HG03432 (cell line): Measurements from ENCODE around the gene HSPB1.
"Not testable (repeated sequence)": the region's sequence is repeated elsewhere in the genome, so short reads cannot be mapped to it uniquely, and the experiment has no call there.

Experiments
- ATAC-seq: cut with Tn5 transposase; IDR thresholded peaks from one replicate; pipeline ENCODE4 v1.9.1; 2021; ENCODE audit warnings: mild to moderate bottlenecking, moderate library complexity; ENCODE audit not compliant: unreplicated experiment

The HSPB1 gene

DNA sequence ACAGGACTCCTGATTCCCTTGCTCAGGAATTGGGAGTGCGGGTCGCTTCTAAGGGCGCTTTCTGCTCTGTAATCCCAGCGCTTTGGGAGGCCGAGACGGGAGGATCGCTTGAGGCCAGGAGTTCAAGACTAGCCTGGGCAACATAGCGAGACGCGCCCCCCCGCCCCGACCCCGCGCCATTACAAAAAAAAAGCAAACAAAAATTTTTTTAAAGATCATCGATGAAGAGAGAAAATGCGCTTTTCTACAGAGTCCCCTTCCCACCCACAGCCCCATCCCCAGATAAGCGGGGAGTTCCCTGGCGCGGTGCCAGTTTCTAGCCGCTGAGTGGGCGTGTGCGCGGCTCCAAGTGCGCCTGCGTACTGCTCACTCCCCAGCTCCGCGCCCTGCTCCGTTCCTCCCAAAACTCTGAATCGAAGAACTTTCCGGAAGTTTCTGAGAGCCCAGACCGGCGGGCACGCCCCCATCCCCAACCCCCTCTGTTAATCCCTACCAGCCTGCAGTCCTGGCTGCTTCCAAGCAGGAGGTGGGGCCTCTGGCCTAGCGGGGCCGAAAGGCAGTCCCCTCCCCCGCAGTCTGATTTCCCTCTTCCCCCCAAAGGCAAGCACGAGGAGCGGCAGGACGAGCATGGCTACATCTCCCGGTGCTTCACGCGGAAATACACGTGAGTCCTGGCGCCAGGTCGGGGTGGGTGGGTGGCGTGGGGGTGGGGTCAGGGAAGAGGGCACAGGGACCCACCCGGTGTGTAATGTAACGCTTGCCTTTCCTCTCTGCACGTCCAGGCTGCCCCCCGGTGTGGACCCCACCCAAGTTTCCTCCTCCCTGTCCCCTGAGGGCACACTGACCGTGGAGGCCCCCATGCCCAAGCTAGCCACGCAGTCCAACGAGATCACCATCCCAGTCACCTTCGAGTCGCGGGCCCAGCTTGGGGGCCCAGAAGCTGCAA, 1.0 kb downstream of the HSPB1 start:
- ATAC-seq = peak; percentile 45

DNA sequence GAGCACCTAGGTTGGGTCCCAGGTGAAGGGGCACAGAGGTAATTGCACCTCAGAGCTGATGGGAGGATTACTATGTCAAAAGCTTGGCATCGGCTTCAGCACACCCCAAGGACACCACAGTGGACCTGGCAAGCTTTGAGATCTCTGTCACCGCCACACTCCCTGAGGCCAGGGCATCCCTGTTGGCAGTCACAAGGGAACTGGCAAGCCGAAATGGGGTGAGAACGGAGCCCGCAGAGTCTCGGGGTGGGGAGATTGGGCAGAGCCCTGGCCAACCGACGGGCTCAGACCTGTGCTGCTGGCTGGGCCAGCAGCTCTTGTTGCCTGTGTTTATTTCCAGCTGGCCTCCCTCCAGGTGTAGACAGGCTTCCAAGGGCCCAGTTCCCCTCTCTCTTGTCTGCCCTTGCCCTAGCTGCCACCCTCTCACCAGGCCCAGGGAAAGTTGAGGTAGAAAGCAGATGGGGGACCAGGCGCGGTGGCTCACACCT, 2.5 kb downstream of the HSPB1 start:
- no peak for ATAC-seq

- not testable (repeated sequence) for ATAC-seq
Observed at GRCh38 chr7:76308874-76309273, 6.4 kb downstream of the HSPB1 start.

DNA sequence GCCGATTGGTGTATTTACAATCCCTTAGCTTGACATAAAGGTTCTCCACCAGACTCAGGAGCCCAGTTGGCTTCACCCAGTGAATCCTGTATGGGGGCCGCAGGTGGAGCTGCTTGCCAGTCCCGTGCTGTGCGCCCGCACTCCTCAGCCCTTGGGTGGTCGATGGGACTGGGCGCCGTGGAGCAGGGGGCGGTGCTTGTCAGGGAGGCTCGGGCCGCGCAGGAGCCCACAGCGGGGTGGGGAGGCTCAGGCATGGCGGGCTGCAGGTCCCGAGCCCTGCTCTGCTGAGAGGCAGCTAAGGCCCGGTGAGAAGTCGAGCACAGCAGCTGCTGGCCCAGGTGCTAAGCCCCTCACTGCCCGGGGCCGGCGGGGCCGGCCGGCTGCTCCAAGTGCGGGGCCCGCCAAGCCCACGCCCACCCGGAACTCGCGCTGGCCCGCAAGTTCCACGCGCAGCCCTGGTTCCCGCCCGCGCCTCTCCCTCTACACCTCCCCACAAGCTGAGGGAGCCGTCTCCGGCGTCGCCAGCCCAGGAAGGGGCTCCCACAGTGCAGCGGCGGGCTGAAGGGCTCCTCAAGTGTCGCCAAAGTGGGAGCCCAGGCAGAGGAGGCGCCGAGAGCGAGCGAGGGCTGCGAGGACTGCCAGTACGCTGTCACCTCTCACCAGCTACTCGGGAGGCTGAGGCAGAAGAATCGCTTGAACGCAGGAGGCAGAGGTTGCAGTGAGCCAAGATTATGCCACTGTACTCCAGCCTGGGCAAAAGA, 7.0 kb downstream of the HSPB1 start:
- not testable (repeated sequence) for ATAC-seq

- ATAC-seq = no peak
Observed at GRCh38 chr7:76310102-76310957, 7.9 kb downstream of the HSPB1 start.

- not testable (repeated sequence) for ATAC-seq
Observed at GRCh38 chr7:76311838-76312237, 9.4 kb downstream of the HSPB1 start.

GRCh38 chr7:76314042-76314721, 11.7 kb downstream of the HSPB1 start:
- peak; percentile 33 for ATAC-seq

GRCh38 chr7:76314740-76315139, 12.3 kb downstream of the HSPB1 start:
- ATAC-seq = not testable (repeated sequence)

- ATAC-seq = no peak
Observed at GRCh38 chr7:76315364-76315763, 12.9 kb downstream of the HSPB1 start.

DNA sequence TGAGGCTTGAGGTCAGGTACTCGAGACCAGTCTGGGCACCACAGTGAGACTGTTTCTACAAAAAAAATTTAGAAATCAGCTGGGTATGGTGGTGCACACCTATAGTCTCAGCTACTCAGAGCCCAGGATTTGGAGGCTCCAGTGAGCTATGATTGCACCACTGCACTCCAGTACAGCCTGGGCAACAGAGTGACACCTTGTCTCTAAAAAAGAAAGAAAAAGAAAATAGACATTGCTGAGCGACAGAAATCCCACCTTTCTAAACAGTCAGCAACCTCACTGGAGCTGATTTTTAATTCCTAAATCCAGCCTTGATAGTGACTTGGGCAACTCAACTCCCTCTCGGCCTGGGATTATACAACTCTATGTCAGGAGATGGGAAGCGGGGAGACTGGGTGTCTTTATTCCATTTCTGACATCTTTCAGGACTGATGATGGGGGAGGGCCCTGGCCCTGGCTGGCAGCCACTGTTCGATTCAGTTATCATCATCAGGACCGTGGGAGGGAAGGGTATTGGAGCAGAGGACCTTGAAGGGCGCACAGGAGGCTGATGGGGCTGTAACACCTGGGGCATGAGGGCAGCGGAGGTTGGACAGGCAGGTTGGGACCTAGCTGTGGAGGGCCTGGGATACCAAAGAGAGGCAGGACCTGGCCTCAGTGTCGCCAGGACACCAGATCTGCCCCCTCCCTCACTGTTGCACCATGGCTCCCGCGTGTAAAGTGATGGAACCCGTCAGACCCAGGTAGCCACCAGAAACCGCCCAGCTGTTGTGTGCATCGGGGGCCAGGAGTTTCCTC, 14.7 kb downstream of the HSPB1 start:
- no peak for ATAC-seq

- ATAC-seq = peak; percentile 94
Observed at GRCh38 chr7:76317782-76318487, 15.5 kb downstream of the HSPB1 start.

GRCh38 chr7:76318488-76319353, 16.2 kb downstream of the HSPB1 start:
- peak; percentile 48 for ATAC-seq

GRCh38 chr7:76325092-76325491, 22.6 kb downstream of the HSPB1 start:
- ATAC-seq = no peak

GRCh38 chr7:76325811-76326210, 23.3 kb downstream of the HSPB1 start:
- no peak for ATAC-seq

GRCh38 chr7:76326646-76327233, 24.3 kb downstream of the HSPB1 start:
- no peak for ATAC-seq

DNA sequence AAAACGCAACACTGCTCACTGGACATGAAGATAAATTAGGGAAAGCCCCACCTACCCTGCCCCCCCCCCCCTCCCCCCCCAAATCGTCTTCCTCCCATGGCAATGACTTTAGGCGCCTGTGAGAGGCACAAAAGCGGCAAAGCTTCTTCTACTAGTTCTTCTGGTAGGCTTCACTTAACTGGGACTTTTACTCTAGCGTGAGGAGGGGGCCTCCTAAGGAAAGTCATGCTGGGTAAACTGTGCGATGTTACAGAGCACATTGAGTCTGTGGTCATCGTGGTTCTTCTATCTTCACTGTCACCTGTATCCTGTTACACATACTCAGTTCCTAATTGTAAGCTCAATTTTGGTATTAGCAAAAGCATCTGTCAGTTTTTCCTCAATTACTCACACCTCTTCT, 25.1 kb downstream of the HSPB1 start:
- ATAC-seq = no peak

DNA sequence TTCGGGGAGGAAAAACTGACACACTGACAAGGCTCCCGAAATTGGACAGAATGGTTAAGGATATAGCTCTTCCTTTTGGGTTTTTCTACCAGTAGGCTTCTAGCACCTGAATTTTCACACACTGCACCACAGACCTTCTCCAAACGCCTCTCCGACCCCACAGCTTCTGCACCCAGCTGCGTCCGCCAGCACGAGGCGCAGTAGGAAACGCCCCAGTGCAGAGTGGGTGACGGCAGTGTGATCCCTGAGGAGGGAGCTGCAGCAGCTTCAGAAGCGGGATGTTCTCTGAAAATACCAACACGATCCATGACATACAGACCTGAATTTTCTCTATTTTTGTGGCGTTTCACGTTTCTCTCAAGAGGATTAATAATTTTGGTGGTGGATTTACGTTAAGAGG, 25.9 kb downstream of the HSPB1 start:
- no peak for ATAC-seq
